K562 (cell line): ENCODE measurements around the gene CTDSPL2. TPM values are rescaled to one million over a fixed set of nuclear protein-coding genes. Genes with fewer than 3 reads are reported as not detected.

Experiments used
- CCNT2 ChIP-seq: IDR thresholded peaks from 2 replicates; pipeline ENCODE4 v1.6.1; 2011; ENCODE audit warnings: borderline replicate concordance, low read depth, mild to moderate bottlenecking, moderate library complexity, mixed read lengths, low read length; ENCODE audit not compliant: insufficient read length; ENCODE audit errors: extremely low read depth
- CHD2 ChIP-seq: IDR thresholded peaks from 2 replicates; pipeline ENCODE4 v1.6.1; 2011; ENCODE audit warnings: low read depth, low read length
- CREM ChIP-seq: IDR thresholded peaks from 2 replicates; pipeline ENCODE4 v1.6.1; 2014; ENCODE audit warnings: antibody characterized with exemption, low read depth
- HSF4 ChIP-seq: fragments of 250-450 bp; sonication (Bioruptor Pico); IDR thresholded peaks from 2 replicates; pipeline ENCODE4 v2.1.2; 2022; ENCODE audit warnings: mild to moderate bottlenecking, moderate library complexity, borderline replicate concordance
- ID3 ChIP-seq, 2 experiments: fragments of 250-450 bp in 1 of 2; fragments of 450-650 bp in 1 of 2; sonication (Bioruptor Pico) in 1 of 2; IDR thresholded peaks; 2 replicates each; pipeline versions ENCODE4 v1.6.1 to v1.8.0; 2016 to 2021; ENCODE audit warnings: mild to moderate bottlenecking in 2 of 2, moderate library complexity in 2 of 2, missing compliant biosample characterization in 1 of 2, missing genetic modification characterization in 1 of 2
- MEF2A ChIP-seq: IDR thresholded peaks from 2 replicates; pipeline ENCODE4 v1.6.1; 2011; ENCODE audit warnings: low read depth, mild to moderate bottlenecking, low read length, moderate library complexity; ENCODE audit not compliant: control insufficient read depth
- PHTF2 ChIP-seq: fragments of 250-450 bp; sonication (Bioruptor Pico); IDR thresholded peaks from 2 replicates; pipeline ENCODE4 v1.5.0; 2021; ENCODE audit warnings: mild to moderate bottlenecking
- PRMT5 ChIP-seq: sonication (generic); formaldehyde crosslinking; IDR thresholded peaks from 2 replicates; pipeline ENCODE4 v1.5.0; 2020; ENCODE audit warnings: missing genetic modification reagents
- RBBP5 ChIP-seq: fragments of 200-600 bp; sonication (generic); IDR thresholded peaks from 2 replicates; pipeline ENCODE4 v1.6.1; 2012; ENCODE audit warnings: borderline replicate concordance, mild to moderate bottlenecking, low read length, control low read depth, inconsistent platforms; ENCODE audit not compliant: insufficient read depth, poor library complexity, severe bottlenecking
- RBM15 ChIP-seq: fragments of 200-400 bp; formaldehyde crosslinking; IDR thresholded peaks from 2 replicates; pipeline ENCODE4 v1.6.1; 2018; ENCODE audit warnings: mild to moderate bottlenecking, low read length, moderate library complexity; ENCODE audit not compliant: insufficient read depth
- TEAD1 ChIP-seq, 2 experiments: fragments of 450-650 bp in 1 of 2; sonication (generic) in 1 of 2; formaldehyde crosslinking; IDR thresholded peaks; 2 replicates each; pipeline versions ENCODE4 v1.4.0 to v1.8.0; 2020 to 2022; ENCODE audit warnings: mild to moderate bottlenecking in 2 of 2, missing genetic modification reagents in 1 of 2
- ZBTB1 ChIP-seq: sonication (generic); formaldehyde crosslinking; IDR thresholded peaks from 2 replicates; pipeline ENCODE4 v1.8.1; 2023; ENCODE audit warnings: missing genetic modification reagents, low read depth, mild to moderate bottlenecking, borderline replicate concordance
- ZBTB43 ChIP-seq: sonication (generic); formaldehyde crosslinking; IDR thresholded peaks from 2 replicates; pipeline ENCODE4 v1.8.0; 2023; ENCODE audit warnings: mild to moderate bottlenecking, missing genetic modification reagents
- ZNF639 ChIP-seq, 2 experiments: fragments of 200-800 bp in 1 of 2; sonication (Bioruptor generic) in 1 of 2; sonication (generic) in 1 of 2; formaldehyde crosslinking in 1 of 2; IDR thresholded peaks in 1 of 2; conservative IDR thresholded peaks in 1 of 2; 2 replicates each; pipeline versions ENCODE4 v1.5.0 to v1.6.1; 2016 to 2020; ENCODE audit warnings: missing compliant biosample characterization in 1 of 2, missing genetic modification characterization in 1 of 2, missing genetic modification reagents in 1 of 2
- polyA plus RNA-seq, 8 experiments: library from polyadenylated mRNA; depleted of rRNA in 4 of 8; stranded (reverse) in 5 of 8; unstranded in 3 of 8; fragments of >200 nt; fragmentation: Nextera tagmentation in 2 of 8; fragmentation: Illumina TruSeq in 1 of 8; extraction: Ambion mirVana in 2 of 8; extraction: Trizol in 1 of 8; gene quantifications; 2 replicates each; pipeline versions ENCODE4 v1.2.1 to v1.2.3, GENCODE V29; 2011 to 2014; ENCODE audit warnings: inconsistent platforms in 1 of 8, missing spikeins in 1 of 8
- total RNA-seq, 7 experiments: library from RNA; depleted of rRNA in 6 of 7; stranded (reverse); fragments of >200 nt in 6 of 7; fragmentation: Illumina TruSeq in 2 of 7; extraction: Trizol in 2 of 7; gene quantifications; 2 replicates each; pipeline versions ENCODE4 v1.2.1 to v1.2.3, GENCODE V29; 2011 to 2021; ENCODE audit warnings: low replicate concordance in 1 of 7
- TF ChIP-seq, protein P1 (sequence below), 2 experiments: fragments of 450-650 bp; IDR thresholded peaks; 2 replicates each; pipeline ENCODE4 v1.6.1; 2016
- TF ChIP-seq, protein P2 (sequence below): sonication (generic); formaldehyde crosslinking; IDR thresholded peaks from 2 replicates; pipeline ENCODE4 v1.5.0; 2020; ENCODE audit warnings: missing genetic modification reagents

CTDSPL2 gene
- total and polyA plus RNA-seq, 9 of the 15 experiments (the other 6 are each of a cell fraction or from before 2014, with no cell fraction given) = 16.8 to 79.0 (median 53.1) TPM

- no peak for TF ChIP-seq ID3 (CRISPR knock-in tag; IDR thresholded peaks at IDR 0.05)
- peak; percentile 75 for TF ChIP-seq ID3 (tag; IDR thresholded peaks at IDR 0.05)
- peak; percentile 54; the same call in 1 of the 2 replicates for TF ChIP-seq CHD2
- TF ChIP-seq PRMT5 (CRISPR knock-in tag) = peak; percentile 30; the same call in 1 of the 2 replicates
- TF ChIP-seq, protein P1, sequence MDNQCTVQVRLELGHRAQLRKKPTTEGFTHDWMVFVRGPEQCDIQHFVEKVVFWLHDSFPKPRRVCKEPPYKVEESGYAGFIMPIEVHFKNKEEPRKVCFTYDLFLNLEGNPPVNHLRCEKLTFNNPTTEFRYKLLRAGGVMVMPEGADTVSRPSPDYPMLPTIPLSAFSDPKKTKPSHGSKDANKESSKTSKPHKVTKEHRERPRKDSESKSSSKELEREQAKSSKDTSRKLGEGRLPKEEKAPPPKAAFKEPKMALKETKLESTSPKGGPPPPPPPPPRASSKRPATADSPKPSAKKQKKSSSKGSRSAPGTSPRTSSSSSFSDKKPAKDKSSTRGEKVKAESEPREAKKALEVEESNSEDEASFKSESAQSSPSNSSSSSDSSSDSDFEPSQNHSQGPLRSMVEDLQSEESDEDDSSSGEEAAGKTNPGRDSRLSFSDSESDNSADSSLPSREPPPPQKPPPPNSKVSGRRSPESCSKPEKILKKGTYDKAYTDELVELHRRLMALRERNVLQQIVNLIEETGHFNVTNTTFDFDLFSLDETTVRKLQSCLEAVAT (IDR thresholded peaks at IDR 0.05) = 0 out of 4 replicates have a peak, but pooled peaks of 1 of the 2 experiments have one; percentile 9
- no peak for TF ChIP-seq HSF4 (CRISPR knock-in tag)
- TF ChIP-seq RBM15 = no peak
- no peak for TF ChIP-seq PHTF2 (CRISPR knock-in tag)
- peak; percentile 87 for TF ChIP-seq RBBP5
- peak; percentile 88 for TF ChIP-seq CREM
- TF ChIP-seq TEAD1 (CRISPR knock-in tag; IDR thresholded peaks at IDR 0.05) = peak in 1 of 2 experiments; percentile 55; a peak in 1 of 4 replicates
- TF ChIP-seq MEF2A = no peak
- peak; percentile 48; the same call in 1 of the 2 replicates for TF ChIP-seq ZBTB43 (CRISPR knock-in tag)
- TF ChIP-seq ZNF639 (CRISPR knock-in tag; conservative IDR thresholded peaks at IDR 0.05 in 1 of 2, IDR thresholded peaks at IDR 0.05 in 1 of 2) = peak in 1 of 2 experiments; percentile 82; a peak in 2 of 4 replicates
- TF ChIP-seq, protein P2, sequence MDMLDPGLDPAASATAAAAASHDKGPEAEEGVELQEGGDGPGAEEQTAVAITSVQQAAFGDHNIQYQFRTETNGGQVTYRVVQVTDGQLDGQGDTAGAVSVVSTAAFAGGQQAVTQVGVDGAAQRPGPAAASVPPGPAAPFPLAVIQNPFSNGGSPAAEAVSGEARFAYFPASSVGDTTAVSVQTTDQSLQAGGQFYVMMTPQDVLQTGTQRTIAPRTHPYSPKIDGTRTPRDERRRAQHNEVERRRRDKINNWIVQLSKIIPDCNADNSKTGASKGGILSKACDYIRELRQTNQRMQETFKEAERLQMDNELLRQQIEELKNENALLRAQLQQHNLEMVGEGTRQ = no peak
- TF ChIP-seq CCNT2 = peak; percentile 67
- peak; percentile 69; the same call in 1 of the 2 replicates for TF ChIP-seq ZBTB1
These were observed 109.7 kb downstream of the CTDSPL2 start, which contains the start of gene EIF3J (continued) for GRCh38 chr15:44536962-44537734.
